Measurements from ENCODE around the gene LPAR2. TPM values are rescaled to one million over a fixed set of nuclear protein-coding genes. Genes with fewer than 3 reads are reported as not detected.

LPAR2 gene
- total and polyA plus RNA-seq, 2 of the 13 experiments (the other 11 are each of a cell fraction or from before 2014, with no cell fraction given), result 0.86 to 3.6 TPM

DNA sequence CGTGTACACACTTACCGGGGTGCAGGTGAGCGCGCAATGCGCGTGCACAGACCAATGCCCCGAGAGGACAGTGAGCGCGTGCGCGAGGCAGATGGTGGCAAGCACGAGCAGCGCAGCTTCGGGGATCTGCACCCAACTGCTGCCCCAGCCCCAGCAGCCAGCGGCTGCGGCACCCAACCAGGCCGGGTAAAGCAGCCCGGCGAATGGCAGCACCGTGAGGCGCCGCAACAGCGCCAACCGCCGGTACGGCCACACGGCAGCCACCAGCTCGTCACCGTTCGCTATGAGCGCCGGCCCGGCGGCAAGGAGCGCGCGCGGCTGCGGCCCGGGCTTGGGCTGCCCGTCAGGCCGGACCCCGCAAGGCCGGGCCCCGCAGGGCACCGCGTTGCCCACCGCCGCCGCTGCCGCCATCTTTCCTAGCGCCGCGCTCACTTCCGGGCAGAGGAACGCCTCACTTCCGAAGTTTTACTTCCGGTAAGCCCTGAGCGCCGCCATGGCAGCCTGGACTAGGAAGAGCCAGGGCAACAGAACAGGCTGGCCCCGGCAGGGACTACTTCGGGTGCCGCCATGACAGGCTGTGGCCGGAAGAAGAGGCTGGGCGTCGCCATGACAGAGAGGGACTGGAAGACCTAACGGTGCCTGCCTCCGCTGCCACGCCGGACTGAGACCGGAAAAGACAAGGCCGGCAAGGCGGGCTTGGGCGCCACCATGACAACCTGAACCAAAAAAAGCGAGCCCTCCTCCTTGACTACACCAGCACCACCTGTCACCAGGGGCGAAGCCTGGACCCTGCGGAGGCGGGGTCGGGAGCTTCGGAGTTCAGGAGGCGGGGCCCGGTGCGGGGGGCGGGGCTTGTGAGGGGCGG is 35.5 kb upstream of the LPAR2 start, which contains the start of gene ATP13A1 (continued):
- TF ChIP-seq MAZ (IDR thresholded peaks at IDR 0.05; ENCODE audit: borderline replicate concordance, low read depth, low read length) (0 out of 2 replicates have a peak, but pooled peaks have one; percentile 16), MAZ (CRISPR knock-in tag; IDR thresholded peaks at IDR 0.05; ENCODE audit: low read depth) (peak; percentile 84), FOXP1 (IDR thresholded peaks at IDR 0.05) (no peak), FOXP1 (CRISPR knock-in tag; IDR thresholded peaks at IDR 0.05) (no peak), YY1 (IDR thresholded peaks at IDR 0.05; ENCODE audit: insufficient read depth, insufficient replicate concordance, low read depth, low read length) (peak; percentile 100), ZSCAN21 (CRISPR knock-in tag; IDR thresholded peaks at IDR 0.05; ENCODE audit: borderline replicate concordance) (peak; percentile 77; the same call in 1 of the 2 replicates), PRMT3 (CRISPR knock-in tag; IDR thresholded peaks at IDR 0.05; ENCODE audit: borderline replicate concordance, low read depth) (no peak), SRSF4 (IDR thresholded peaks at IDR 0.05; ENCODE audit: low read depth, low read length, poor library complexity, severe bottlenecking) (no peak), THAP11 (CRISPR knock-in tag; IDR thresholded peaks at IDR 0.05) (peak; percentile 92), ZNF333 (CRISPR knock-in tag; IDR thresholded peaks at IDR 0.05; ENCODE audit: borderline replicate concordance) (no peak), HNRNPL (IDR thresholded peaks at IDR 0.05; ENCODE audit: low read depth, low read length) (peak; percentile 60; the same call in 1 of the 2 replicates), FOXJ3 (CRISPR knock-in tag; IDR thresholded peaks at IDR 0.05; ENCODE audit: borderline replicate concordance) (peak; percentile 70; the same call in 1 of the 2 replicates), SATB2 (CRISPR knock-in tag; IDR thresholded peaks at IDR 0.05) (peak; percentile 55; the same call in 1 of the 2 replicates)
- TF ChIP-seq, protein P1, sequence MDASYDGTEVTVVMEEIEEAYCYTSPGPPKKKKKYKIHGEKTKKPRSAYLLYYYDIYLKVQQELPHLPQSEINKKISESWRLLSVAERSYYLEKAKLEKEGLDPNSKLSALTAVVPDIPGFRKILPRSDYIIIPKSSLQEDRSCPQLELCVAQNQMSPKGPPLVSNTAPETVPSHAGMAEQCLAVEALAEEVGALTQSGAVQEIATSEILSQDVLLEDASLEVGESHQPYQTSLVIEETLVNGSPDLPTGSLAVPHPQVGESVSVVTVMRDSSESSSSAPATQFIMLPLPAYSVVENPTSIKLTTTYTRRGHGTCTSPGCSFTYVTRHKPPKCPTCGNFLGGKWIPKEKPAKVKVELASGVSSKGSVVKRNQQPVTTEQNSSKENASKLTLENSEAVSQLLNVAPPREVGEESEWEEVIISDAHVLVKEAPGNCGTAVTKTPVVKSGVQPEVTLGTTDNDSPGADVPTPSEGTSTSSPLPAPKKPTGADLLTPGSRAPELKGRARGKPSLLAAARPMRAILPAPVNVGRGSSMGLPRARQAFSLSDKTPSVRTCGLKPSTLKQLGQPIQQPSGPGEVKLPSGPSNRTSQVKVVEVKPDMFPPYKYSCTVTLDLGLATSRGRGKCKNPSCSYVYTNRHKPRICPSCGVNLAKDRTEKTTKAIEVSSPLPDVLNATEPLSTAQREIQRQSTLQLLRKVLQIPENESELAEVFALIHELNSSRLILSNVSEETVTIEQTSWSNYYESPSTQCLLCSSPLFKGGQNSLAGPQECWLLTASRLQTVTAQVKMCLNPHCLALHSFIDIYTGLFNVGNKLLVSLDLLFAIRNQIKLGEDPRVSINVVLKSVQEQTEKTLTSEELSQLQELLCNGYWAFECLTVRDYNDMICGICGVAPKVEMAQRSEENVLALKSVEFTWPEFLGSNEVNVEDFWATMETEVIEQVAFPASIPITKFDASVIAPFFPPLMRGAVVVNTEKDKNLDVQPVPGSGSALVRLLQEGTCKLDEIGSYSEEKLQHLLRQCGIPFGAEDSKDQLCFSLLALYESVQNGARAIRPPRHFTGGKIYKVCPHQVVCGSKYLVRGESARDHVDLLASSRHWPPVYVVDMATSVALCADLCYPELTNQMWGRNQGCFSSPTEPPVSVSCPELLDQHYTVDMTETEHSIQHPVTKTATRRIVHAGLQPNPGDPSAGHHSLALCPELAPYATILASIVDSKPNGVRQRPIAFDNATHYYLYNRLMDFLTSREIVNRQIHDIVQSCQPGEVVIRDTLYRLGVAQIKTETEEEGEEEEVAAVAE (CRISPR knock-in tag; IDR thresholded peaks at IDR 0.05; ENCODE audit: borderline replicate concordance), result peak; percentile 19; the same call in 1 of the 2 replicates
- TF ChIP-seq, protein P2, sequence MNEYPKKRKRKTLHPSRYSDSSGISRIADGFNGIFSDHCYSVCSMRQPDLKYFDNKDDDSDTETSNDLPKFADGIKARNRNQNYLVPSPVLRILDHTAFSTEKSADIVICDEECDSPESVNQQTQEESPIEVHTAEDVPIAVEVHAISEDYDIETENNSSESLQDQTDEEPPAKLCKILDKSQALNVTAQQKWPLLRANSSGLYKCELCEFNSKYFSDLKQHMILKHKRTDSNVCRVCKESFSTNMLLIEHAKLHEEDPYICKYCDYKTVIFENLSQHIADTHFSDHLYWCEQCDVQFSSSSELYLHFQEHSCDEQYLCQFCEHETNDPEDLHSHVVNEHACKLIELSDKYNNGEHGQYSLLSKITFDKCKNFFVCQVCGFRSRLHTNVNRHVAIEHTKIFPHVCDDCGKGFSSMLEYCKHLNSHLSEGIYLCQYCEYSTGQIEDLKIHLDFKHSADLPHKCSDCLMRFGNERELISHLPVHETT (CRISPR knock-in tag; conservative IDR thresholded peaks at IDR 0.05), result peak; percentile 63; the same call in 1 of the 2 replicates
- TF ChIP-seq, protein P3, sequence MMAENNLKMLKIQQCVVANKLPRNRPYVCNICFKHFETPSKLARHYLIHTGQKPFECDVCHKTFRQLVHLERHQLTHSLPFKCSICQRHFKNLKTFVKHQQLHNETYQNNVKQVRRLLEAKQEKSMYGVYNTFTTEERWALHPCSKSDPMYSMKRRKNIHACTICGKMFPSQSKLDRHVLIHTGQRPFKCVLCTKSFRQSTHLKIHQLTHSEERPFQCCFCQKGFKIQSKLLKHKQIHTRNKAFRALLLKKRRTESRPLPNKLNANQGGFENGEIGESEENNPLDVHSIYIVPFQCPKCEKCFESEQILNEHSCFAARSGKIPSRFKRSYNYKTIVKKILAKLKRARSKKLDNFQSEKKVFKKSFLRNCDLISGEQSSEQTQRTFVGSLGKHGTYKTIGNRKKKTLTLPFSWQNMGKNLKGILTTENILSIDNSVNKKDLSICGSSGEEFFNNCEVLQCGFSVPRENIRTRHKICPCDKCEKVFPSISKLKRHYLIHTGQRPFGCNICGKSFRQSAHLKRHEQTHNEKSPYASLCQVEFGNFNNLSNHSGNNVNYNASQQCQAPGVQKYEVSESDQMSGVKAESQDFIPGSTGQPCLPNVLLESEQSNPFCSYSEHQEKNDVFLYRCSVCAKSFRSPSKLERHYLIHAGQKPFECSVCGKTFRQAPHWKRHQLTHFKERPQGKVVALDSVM (CRISPR knock-in tag; IDR thresholded peaks at IDR 0.05), result peak; percentile 41; the same call in 1 of the 2 replicates
- TF ChIP-seq, protein P4, sequence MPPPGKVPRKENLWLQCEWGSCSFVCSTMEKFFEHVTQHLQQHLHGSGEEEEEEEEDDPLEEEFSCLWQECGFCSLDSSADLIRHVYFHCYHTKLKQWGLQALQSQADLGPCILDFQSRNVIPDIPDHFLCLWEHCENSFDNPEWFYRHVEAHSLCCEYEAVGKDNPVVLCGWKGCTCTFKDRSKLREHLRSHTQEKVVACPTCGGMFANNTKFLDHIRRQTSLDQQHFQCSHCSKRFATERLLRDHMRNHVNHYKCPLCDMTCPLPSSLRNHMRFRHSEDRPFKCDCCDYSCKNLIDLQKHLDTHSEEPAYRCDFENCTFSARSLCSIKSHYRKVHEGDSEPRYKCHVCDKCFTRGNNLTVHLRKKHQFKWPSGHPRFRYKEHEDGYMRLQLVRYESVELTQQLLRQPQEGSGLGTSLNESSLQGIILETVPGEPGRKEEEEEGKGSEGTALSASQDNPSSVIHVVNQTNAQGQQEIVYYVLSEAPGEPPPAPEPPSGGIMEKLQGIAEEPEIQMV (CRISPR knock-in tag; IDR thresholded peaks at IDR 0.05; ENCODE audit: low read depth), result no peak
- TF ChIP-seq, protein P5, sequence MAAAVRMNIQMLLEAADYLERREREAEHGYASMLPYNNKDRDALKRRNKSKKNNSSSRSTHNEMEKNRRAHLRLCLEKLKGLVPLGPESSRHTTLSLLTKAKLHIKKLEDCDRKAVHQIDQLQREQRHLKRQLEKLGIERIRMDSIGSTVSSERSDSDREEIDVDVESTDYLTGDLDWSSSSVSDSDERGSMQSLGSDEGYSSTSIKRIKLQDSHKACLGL (CRISPR knock-in tag; IDR thresholded peaks at IDR 0.05), result peak; percentile 45; the same call in 1 of the 2 replicates

Data from HepG2 (cell line).